Esophagus muscularis mucosa (tissue), 3 donors: ENCODE data around the gene ANKRD33B.

Experiments used
- CTCF ChIP-seq, 3 experiments: fragments of 200-600 bp in 2 of 3; fragments of 450-650 bp in 1 of 3; sonication (generic) in 2 of 3; IDR thresholded peaks; one replicate each; pipeline ENCODE4 v1.5.1; 2017 to 2019; ENCODE audit warnings: antibody characterized with exemption in 3 of 3, mild to moderate bottlenecking in 2 of 3, moderate library complexity in 1 of 3
- POLR2A ChIP-seq: fragments of 450-650 bp; IDR thresholded peaks from one replicate; pipeline ENCODE4 v1.6.1; 2017; ENCODE audit warnings: antibody characterized with exemption, moderate library complexity, mild to moderate bottlenecking, low read depth

- TF ChIP-seq CTCF (IDR thresholded peaks at IDR 0.05), result no peak
- TF ChIP-seq POLR2A, result no peak
These were observed 59.5 kb downstream of the ANKRD33B start for GRCh38 chr5:10623305-10623910.
